Limb (tissue), 2 donors: ENCODE results near the gene NT5C2.
A peak's percentile ranks its signal among the peaks of the same experiment; 100 is the strongest.
"Not testable (repeated sequence)": the region's sequence is repeated elsewhere in the genome, so short reads cannot be mapped to it uniquely, and the experiment has no call there.

Experiments used
- DNase-seq, 2 donors: peaks; one replicate each; pipeline ENCODE4 v3.0.0-alpha.2; 2016; ENCODE audit errors: extremely low spot score in 2 of 2

Gene NT5C2

GRCh38 chr10:103202319-103202718 lies 9.2 kb upstream of the NT5C2 start:
- no peak for DNase-seq

- no peak for DNase-seq
Observed at GRCh38 chr10:103199488-103199887, 6.4 kb upstream of the NT5C2 start.

DNA sequence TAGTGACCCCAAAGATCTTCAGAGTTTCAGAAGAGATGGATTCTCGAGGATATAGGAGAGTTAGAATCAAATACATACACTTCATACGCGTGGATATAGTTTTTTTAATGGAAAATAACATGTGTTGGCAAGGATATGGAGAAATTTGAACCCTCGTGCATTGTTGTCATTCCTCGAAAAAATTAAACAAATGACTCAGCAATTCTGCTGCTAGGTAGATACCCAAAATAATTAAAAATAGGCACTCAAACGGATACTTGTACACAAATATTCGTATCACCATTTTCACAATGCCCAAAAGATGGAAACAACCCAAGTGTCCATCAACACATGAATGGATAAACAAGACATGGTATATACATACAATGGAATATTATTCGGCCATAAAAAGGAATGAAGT lies 5.6 kb upstream of the NT5C2 start:
- no peak for DNase-seq

GRCh38 chr10:103197903-103198302 lies 4.8 kb upstream of the NT5C2 start:
- no peak for DNase-seq

DNA sequence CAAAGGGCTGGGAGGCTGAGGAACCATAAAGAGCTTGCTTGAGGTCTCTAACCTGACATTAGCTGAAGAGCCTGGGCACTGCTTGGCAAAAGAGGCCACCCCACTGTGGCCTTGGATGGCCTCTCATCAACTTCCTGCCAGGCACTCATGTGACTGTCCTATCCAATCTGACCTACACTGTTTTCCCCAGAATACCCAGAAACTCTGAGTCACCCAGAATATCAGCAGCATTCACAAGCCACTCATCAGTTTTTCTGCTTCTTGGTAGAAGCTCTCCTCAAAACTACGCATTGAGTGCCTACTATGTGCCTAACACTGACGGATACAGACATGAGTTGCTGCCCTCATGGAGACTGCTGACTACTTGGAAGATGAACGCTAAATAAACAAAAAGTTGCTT lies 4.1 kb upstream of the NT5C2 start:
- no peak for DNase-seq

GRCh38 chr10:103196516-103196915 lies 3.4 kb upstream of the NT5C2 start:
- no peak for DNase-seq

DNA sequence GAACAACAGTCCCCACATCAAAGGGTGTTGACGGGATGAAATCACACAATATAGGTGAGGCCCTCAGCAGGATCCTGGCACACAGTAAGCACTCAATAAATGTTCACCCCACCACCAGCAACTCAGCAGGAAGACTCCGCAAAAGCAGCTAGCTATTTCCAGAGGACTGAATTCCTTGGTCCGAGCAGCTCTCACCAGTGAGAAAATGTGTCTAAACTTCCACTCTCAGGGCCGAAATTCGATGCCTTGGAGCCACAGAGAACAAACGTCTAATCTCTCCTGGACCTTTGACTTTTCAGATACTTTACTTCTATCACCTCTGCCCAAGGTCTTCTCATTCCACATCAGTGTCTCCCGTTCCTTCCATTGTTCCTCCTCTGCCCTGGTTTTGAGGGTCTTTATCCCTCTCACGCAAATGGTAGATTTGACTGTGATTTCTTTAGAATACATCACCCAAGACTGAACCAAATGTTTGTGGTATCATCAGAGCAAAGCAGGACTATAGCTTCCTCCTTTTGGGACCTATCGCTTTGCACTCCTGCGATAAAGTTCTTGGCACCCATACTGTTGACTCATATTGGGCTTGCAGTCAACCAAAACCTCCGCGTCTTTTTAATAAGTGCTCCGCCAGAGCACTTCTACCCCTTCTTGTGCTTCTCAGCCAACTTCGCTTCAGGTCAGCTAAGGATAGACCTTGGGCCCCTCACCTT lies 903 bp upstream of the NT5C2 start:
- no peak for DNase-seq

DNA sequence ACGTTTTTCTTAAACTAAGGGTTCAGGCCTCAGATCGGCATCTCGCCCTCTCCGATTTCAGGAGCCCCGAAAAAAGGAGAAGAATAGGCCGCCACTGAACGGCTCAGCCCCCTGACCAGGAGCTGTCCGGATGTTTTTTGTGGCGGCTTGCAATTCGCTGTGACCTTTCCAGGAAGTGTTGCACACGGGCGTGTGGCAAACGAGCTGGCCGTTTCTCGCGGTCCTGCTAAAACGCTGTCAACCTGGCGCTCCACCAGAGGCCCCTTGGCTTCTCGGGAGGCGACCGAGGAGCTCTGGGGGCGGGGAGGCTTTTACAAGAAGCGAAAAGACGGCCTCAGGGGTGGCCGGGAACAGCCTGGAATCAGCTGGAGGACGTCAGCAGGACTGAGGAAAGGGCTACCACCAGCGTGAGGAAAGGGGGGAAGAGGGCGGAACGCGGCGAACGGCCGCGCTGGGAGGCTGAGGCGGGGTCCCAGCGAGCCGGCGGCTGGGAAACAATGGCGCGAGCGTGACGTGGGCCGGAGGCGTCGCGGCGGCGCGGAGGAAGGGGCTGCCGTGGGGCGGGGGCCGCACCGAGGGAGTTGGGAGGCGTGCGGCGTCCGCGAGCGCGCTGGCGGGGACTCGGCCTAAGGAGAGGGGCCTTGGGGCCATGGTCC lies 493 bp downstream of the NT5C2 start:
- peak; percentile 66 to 87 for DNase-seq

DNA sequence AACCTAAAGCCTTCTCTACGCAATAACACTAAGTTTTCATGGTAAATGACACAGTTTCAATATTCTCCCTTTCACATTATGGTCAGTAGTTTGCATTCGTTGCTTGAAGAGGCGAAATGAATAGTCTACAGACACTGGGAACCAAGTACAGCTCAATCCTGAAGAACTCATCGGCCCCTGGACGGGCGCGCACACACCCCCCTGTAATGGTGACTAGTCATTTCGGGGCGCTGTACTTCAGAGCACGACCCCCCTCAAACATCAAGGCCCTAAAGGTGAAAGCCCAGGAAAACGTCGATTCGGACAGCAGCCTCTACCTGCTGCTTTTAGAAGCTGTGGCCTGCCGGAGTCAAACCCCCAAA lies 1.0 kb downstream of the NT5C2 start:
- no peak for DNase-seq

- not testable (repeated sequence) for DNase-seq
Observed at GRCh38 chr10:103191198-103191597, 1.9 kb downstream of the NT5C2 start.

- no peak for DNase-seq
Observed at GRCh38 chr10:103188853-103189252, 4.2 kb downstream of the NT5C2 start.

DNA sequence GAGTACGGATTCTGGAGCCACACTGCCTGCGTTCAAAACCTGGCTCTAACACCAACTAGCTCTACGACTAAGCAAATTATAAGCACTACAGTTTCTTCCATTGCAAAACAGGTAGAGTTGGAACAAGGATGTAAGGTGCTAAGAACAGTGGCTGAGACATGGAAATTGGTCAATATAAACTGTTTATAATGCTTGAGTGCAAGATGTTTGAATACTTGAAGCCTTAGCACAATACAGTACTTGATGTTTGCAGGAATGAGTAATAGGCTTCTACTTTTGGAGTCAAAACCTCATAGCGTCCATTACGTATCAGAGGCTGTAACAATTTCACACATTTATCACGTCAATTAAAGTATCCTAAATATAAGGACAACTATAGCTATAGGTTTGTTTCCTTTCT lies 6.9 kb downstream of the NT5C2 start:
- no peak for DNase-seq

- no peak for DNase-seq
Observed at GRCh38 chr10:103184615-103185014, 8.5 kb downstream of the NT5C2 start.

- DNase-seq, result not testable (repeated sequence)
Observed at GRCh38 chr10:103183991-103184451, 9.1 kb downstream of the NT5C2 start.

DNA sequence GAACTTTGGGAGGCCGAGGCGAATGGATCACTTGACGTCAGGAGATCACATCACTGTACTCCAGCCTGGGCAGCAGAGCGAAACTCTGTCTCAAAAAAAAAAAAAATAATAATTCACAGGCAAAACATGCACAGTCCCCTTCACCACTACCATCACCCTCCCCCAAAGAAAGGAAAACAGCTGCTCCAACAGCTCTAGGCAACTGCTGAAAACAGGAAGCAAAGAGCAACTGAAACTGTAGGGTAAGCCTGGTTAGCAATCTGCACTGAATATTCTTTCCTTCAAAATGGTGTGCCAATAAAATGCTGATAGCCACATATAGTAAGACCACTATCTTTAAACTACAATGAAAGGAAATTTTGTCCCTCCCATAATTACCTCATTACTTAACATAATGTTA lies 11.8 kb downstream of the NT5C2 start:
- DNase-seq, result no peak

DNA sequence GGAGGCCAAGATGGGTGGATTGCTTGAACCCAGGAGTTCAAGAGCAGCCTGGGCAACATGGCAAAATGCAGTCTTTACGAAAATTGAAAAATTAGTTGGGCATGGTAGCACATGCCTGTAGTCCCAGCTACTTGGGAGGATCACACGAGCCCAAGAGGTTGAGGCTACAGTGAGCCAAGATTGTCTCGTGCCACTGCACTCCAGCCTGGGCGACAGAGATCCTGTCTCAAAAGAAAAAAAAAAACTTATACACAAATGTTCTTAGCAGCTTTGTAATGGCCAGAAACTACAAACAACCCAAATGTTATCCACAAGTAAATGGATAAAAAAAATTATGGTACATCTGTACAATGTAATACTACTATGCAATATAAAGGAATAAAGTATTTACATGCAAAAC lies 12.6 kb downstream of the NT5C2 start:
- no peak for DNase-seq

DNA sequence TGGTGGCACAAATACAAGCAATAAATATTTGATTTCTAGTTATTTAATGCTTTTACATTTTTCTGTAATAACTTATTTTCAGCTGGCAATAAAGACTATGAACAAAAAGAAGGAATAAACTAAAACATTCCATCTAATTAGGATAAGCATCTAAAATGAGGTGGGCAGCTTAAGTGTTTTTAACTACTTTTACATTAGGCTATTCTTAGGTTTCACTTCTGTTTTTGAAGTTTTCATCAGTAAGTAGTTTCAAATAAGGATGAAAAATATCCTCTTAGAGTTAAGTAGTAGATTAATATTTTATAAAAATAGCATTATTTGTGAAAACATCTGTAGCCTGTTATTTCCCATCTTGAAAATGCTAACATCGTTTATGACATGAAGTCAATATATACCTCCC lies 15.9 kb downstream of the NT5C2 start:
- no peak for DNase-seq

- DNase-seq, result no peak
Observed at GRCh38 chr10:103175580-103176285, 17.3 kb downstream of the NT5C2 start.

- DNase-seq, result not testable (repeated sequence)
Observed at GRCh38 chr10:103174324-103174723, 18.7 kb downstream of the NT5C2 start.

- no peak for DNase-seq
Observed at GRCh38 chr10:103171278-103171677, 21.8 kb downstream of the NT5C2 start.

DNA sequence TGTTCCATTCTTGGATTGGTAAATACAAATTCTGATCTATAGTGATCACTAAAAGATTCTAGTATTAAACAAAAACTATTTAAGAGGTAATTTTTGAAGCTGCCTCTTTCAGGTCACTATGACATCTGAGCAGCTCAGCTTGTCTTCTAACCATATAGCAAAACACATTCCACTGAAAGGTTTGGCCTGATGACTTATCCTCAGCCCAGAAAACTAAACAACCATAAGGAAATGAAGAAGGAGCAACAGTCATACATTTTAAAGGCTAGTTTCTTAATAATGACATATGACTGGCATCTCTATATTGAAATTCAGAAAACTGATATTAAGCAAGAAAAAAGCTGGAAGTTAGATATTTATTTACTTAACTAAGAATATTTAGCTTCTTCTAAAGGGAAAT lies 24.6 kb downstream of the NT5C2 start:
- no peak for DNase-seq

DNA sequence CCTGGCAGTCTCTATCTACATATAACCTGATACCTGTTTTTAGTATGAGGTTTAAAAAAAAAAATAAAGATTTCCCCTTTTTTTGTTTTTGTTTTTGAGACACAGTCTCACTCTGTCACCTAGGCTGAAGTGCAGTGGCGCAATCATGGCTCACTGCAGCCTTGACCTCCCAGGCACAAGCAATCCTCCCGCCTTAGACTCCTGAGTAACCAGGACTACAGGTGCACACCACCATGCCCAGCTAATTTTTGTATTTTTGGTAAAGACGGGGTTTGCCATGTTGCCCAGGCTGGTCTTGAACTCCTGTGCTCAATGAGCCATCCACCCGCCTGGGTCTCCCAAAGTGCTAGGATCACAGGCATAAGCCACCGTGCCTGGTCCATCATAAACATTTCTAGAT lies 25.5 kb downstream of the NT5C2 start:
- not testable (repeated sequence) for DNase-seq

GRCh38 chr10:103166523-103166922 lies 26.5 kb downstream of the NT5C2 start:
- no peak for DNase-seq
